HepG2 (cell line): ENCODE data around the gene DNAAF3. TPM values are rescaled to one million over a fixed set of nuclear protein-coding genes. Genes with fewer than 3 reads are reported as not detected.

ENCODE experiments used
- CAMTA2 ChIP-seq: sonication (generic); formaldehyde crosslinking; IDR thresholded peaks from 2 replicates; pipeline ENCODE4 v1.4.0; 2020; ENCODE audit warnings: mild to moderate bottlenecking, missing genetic modification reagents, borderline replicate concordance
- CENPBD1 ChIP-seq: sonication (generic); formaldehyde crosslinking; IDR thresholded peaks from 2 replicates; pipeline ENCODE4 v1.8.0; 2022; ENCODE audit warnings: missing genetic modification reagents, low read depth, mild to moderate bottlenecking, borderline replicate concordance
- FIP1L1 ChIP-seq: fragments of 200-400 bp; formaldehyde crosslinking; IDR thresholded peaks from 2 replicates; pipeline ENCODE4 v1.6.1; 2018; ENCODE audit warnings: low read depth, mild to moderate bottlenecking, low read length, moderate library complexity, borderline replicate concordance; ENCODE audit not compliant: insufficient read depth
- HOXD1 ChIP-seq: sonication (generic); formaldehyde crosslinking; IDR thresholded peaks from 2 replicates; pipeline ENCODE4 v1.5.0; 2020; ENCODE audit warnings: missing genetic modification reagents
- POLR2A ChIP-seq, 2 experiments: IDR thresholded peaks; 2 replicates each; pipeline ENCODE4 v1.6.1; 2011; ENCODE audit warnings: low read depth in 2 of 2, low read length in 2 of 2, mild to moderate bottlenecking in 1 of 2, moderate library complexity in 1 of 2; ENCODE audit not compliant: insufficient read depth in 1 of 2
- PRPF4 ChIP-seq: fragments of 200-400 bp; formaldehyde crosslinking; IDR thresholded peaks from 2 replicates; pipeline ENCODE4 v1.6.1; 2016; ENCODE audit warnings: low read length, low read depth; ENCODE audit not compliant: poor library complexity, severe bottlenecking
- RERE ChIP-seq: IDR thresholded peaks from 2 replicates; pipeline ENCODE4 v1.6.1; 2016; ENCODE audit warnings: low read depth, missing genetic modification reagents, missing compliant biosample characterization
- REXO4 ChIP-seq: sonication (generic); formaldehyde crosslinking; IDR thresholded peaks from 2 replicates; pipeline ENCODE4 v1.8.0; 2022; ENCODE audit warnings: missing genetic modification reagents, mild to moderate bottlenecking, borderline replicate concordance
- SAP130 ChIP-seq: IDR thresholded peaks from 2 replicates; pipeline ENCODE4 v1.6.1; 2016; ENCODE audit warnings: low read depth
- SRSF1 ChIP-seq: fragments of 200-400 bp; formaldehyde crosslinking; optimal IDR thresholded peaks from 2 replicates; pipeline ENCODE3; 2017; ENCODE audit warnings: mild to moderate bottlenecking, low read depth, low read length, moderate library complexity
- XRCC5 ChIP-seq: fragments of 200-400 bp; formaldehyde crosslinking; optimal IDR thresholded peaks from 2 replicates; pipeline ENCODE3; 2017; ENCODE audit warnings: mild to moderate bottlenecking, low read length
- ZBTB8A ChIP-seq: sonication (generic); formaldehyde crosslinking; IDR thresholded peaks from 2 replicates; pipeline ENCODE4 v1.4.0; 2020; ENCODE audit warnings: mild to moderate bottlenecking, low read depth, missing genetic modification reagents, borderline replicate concordance
- ZFP36L1 ChIP-seq: sonication (generic); formaldehyde crosslinking; IDR thresholded peaks from 2 replicates; pipeline ENCODE4 v1.8.0; 2022; ENCODE audit warnings: mild to moderate bottlenecking, missing genetic modification reagents, moderate library complexity
- ZFP36L2 ChIP-seq: sonication (generic); formaldehyde crosslinking; IDR thresholded peaks from 2 replicates; pipeline ENCODE4 v1.4.0; 2020; ENCODE audit warnings: missing genetic modification reagents
- ZNF446 ChIP-seq: sonication (generic); formaldehyde crosslinking; IDR thresholded peaks from 2 replicates; pipeline ENCODE4 v1.5.0; 2020; ENCODE audit warnings: mild to moderate bottlenecking, missing genetic modification reagents
- ZNF674 ChIP-seq: sonication (generic); formaldehyde crosslinking; IDR thresholded peaks from 2 replicates; pipeline ENCODE4 v1.5.0; 2020; ENCODE audit warnings: low read depth, mild to moderate bottlenecking, missing genetic modification reagents
- ZNF850 ChIP-seq: sonication (generic); formaldehyde crosslinking; conservative IDR thresholded peaks from 2 replicates; pipeline ENCODE4 v1.9.0; 2021; ENCODE audit warnings: mild to moderate bottlenecking, missing genetic modification reagents
- polyA plus RNA-seq, 8 experiments: library from polyadenylated mRNA; depleted of rRNA in 3 of 8; stranded (reverse) in 7 of 8; unstranded in 1 of 8; fragments of >200 nt; fragmentation: Illumina TruSeq in 4 of 8; extraction: Trizol in 4 of 8; gene quantifications; 2 replicates each; pipeline versions ENCODE4 v1.2.1 to v1.2.3, GENCODE V29; 2011 to 2016; ENCODE audit warnings: low read depth in 4 of 8, missing spikeins in 1 of 8, mixed read lengths in 1 of 8; ENCODE audit not compliant: insufficient read depth in 1 of 8
- total RNA-seq, 5 experiments: library from RNA; depleted of rRNA; stranded (reverse); fragments of >200 nt; fragmentation: Illumina TruSeq; extraction: Trizol; gene quantifications; 2 replicates each; pipeline ENCODE4 v1.2.3, GENCODE V29; 2016; ENCODE audit warnings: low read depth in 1 of 5
- TF ChIP-seq, protein P1 (sequence below): sonication (generic); formaldehyde crosslinking; conservative IDR thresholded peaks from 2 replicates; pipeline ENCODE4 v1.4.0; 2020; ENCODE audit warnings: missing genetic modification reagents
- TF ChIP-seq, protein P2 (sequence below): sonication (generic); formaldehyde crosslinking; IDR thresholded peaks from 2 replicates; pipeline ENCODE4 v1.5.0; 2020; ENCODE audit warnings: missing genetic modification reagents
- TF ChIP-seq, protein P3 (sequence below): sonication (generic); formaldehyde crosslinking; IDR thresholded peaks from 2 replicates; pipeline ENCODE4 v1.4.0; 2020; ENCODE audit warnings: low read depth, mild to moderate bottlenecking, missing genetic modification reagents

The DNAAF3 gene
- total and polyA plus RNA-seq, 2 of the 13 experiments (the other 11 are each of a cell fraction or from before 2014, with no cell fraction given) = 0.30 to 0.40 TPM

DNA sequence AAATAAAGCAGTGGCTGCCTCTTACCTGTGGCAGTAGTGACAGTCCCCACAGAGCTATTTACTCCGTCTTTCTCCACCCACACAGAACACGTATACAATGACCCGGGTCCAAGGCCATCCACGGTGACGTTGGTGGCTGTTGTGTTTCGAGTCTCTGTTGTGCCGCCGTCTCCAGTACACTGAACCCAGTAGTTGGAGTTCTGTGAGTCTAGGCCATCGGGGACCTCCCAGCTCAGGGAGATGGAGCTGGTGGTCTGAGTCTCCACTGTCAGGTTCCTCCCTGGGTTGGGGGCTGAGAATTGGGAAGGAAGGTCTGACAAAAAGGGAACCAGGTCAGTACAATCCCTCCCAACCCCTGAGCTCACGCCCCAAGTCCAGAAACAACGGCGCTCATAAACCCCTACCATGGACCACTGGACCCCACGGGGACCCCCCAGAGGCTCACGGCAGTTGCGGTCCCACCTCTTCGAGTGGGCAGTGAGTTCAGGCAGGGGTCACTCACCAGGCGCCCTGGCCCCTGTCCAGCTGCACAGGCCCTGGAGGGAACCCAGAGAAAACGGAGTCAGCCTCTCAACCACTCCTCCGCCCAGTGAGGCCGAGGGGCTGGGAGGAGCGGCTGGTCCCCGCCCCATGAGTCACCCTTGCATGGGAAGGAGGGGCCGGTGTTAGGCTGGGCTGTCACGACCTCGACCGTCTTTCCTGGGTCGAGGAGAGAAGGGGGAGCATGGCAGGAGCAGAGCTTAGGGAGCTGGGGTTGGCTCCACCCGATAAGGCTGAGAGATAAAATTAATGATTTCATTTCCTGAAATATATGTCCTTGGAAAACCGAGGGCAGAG, 40.5 kb upstream of the DNAAF3 start (continued):
- TF ChIP-seq ZFP36L1 (CRISPR knock-in tag) (peak; percentile 82; the same call in 1 of the 2 replicates), SAP130 (peak; percentile 90), POLR2A (IDR thresholded peaks at IDR 0.05; ENCODE audit: insufficient read depth in 1 of 2, low read depth in 2 of 2, low read length in 2 of 2) (peak; percentile 71 to 79), PRPF4 (no peak), ZNF446 (no peak), ZNF850 (no peak), SRSF1 (peak; percentile 79), XRCC5 (peak; percentile 42), FIP1L1 (no peak), ZNF674 (CRISPR knock-in tag) (no peak), CAMTA2 (CRISPR knock-in tag) (no peak), HOXD1 (0 out of 2 replicates have a peak, but pooled peaks have one; percentile 39), CENPBD1 (CRISPR knock-in tag) (no peak), ZFP36L2 (CRISPR knock-in tag) (no peak), ZBTB8A (CRISPR knock-in tag) (no peak), REXO4 (CRISPR knock-in tag) (no peak), RERE (CRISPR knock-in tag) (peak; percentile 39; the same call in 1 of the 2 replicates)
- TF ChIP-seq, protein P1, sequence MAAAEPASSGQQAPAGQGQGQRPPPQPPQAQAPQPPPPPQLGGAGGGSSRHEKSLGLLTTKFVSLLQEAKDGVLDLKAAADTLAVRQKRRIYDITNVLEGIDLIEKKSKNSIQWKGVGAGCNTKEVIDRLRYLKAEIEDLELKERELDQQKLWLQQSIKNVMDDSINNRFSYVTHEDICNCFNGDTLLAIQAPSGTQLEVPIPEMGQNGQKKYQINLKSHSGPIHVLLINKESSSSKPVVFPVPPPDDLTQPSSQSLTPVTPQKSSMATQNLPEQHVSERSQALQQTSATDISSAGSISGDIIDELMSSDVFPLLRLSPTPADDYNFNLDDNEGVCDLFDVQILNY (CRISPR knock-in tag) = no peak
- TF ChIP-seq, protein P2, sequence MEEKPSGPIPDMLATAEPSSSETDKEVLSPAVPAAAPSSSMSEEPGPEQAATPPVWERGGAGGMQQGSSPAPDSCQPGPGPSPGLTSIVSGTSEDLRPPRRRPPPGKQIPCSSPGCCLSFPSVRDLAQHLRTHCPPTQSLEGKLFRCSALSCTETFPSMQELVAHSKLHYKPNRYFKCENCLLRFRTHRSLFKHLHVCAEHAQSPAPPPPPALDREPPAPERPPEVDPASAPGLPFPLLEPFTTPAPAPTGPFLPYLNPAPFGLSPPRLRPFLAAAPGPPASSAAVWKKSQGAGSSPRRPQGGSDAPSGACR (CRISPR knock-in tag) = peak; percentile 85
- TF ChIP-seq, protein P3, sequence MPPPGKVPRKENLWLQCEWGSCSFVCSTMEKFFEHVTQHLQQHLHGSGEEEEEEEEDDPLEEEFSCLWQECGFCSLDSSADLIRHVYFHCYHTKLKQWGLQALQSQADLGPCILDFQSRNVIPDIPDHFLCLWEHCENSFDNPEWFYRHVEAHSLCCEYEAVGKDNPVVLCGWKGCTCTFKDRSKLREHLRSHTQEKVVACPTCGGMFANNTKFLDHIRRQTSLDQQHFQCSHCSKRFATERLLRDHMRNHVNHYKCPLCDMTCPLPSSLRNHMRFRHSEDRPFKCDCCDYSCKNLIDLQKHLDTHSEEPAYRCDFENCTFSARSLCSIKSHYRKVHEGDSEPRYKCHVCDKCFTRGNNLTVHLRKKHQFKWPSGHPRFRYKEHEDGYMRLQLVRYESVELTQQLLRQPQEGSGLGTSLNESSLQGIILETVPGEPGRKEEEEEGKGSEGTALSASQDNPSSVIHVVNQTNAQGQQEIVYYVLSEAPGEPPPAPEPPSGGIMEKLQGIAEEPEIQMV (CRISPR knock-in tag) = peak; percentile 61; the same call in 1 of the 2 replicates
